BE2C (cell line): ENCODE measurements around the gene TRABD2B.

Source experiments
- DNase-seq: peaks from one replicate; pipeline ENCODE4 v3.0.0-alpha.2; 2020
- H3K27me3 ChIP-seq: fragments of 250-450 bp; sonication (Bioruptor Pico); 2 replicates; pipeline ENCODE4 v1.5.1; 2020; ENCODE audit warnings: mild to moderate bottlenecking
- H3K36me3 ChIP-seq: fragments of 250-450 bp; sonication (Bioruptor Pico); 2 replicates; pipeline ENCODE4 v1.5.1; 2020; ENCODE audit warnings: mild to moderate bottlenecking
- H3K4me1 ChIP-seq: fragments of 250-450 bp; sonication (Bioruptor Pico); 2 replicates; pipeline ENCODE4 v1.5.1; 2020
- H3K4me3 ChIP-seq: 2 replicates; pipeline ENCODE4 v1.5.1; 2011; ENCODE audit warnings: low read depth, low read length
- H3K9me3 ChIP-seq: fragments of 250-450 bp; sonication (Bioruptor Pico); 2 replicates; pipeline ENCODE4 v1.5.1; 2020
- TF ChIP-seq, protein P1 (sequence below): IDR thresholded peaks from 2 replicates; pipeline ENCODE4 v1.5.1; 2012; ENCODE audit warnings: mild to moderate bottlenecking, low read depth, low read length

Gene TRABD2B

DNA sequence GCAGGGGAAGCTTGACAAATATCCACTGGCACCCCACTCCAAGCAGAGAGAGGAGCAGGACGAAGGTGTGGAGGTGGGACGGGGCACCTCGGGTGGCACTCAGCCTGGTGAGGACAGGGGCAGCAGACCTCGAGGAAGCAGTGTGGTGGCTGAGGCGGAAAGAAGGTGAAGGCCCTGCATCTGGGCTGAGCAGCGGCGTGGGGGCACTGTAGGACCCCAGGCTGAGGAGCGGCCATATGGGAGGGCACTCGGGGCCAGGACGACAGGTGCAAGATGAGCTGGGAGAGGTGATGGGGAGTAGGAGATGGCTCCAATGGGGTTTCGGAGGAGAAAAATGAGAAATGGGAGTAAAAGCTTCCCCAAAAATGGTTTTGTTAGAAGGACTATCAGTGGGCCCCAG lies 224.9 kb downstream of the TRABD2B start:
- Histone ChIP-seq H3K36me3 (no peaks in the 10 kb centered on the region), H3K4me3 (no peak overlapping the region), H3K9me3 (no peaks in the 10 kb centered on the region), H3K4me1 (peaks cover 4% of the 10 kb centered on the region; the same call in 1 of the 2 replicates), H3K27me3 (no peaks in the 10 kb centered on the region)
- no peak for DNase-seq
- TF ChIP-seq, protein P1, sequence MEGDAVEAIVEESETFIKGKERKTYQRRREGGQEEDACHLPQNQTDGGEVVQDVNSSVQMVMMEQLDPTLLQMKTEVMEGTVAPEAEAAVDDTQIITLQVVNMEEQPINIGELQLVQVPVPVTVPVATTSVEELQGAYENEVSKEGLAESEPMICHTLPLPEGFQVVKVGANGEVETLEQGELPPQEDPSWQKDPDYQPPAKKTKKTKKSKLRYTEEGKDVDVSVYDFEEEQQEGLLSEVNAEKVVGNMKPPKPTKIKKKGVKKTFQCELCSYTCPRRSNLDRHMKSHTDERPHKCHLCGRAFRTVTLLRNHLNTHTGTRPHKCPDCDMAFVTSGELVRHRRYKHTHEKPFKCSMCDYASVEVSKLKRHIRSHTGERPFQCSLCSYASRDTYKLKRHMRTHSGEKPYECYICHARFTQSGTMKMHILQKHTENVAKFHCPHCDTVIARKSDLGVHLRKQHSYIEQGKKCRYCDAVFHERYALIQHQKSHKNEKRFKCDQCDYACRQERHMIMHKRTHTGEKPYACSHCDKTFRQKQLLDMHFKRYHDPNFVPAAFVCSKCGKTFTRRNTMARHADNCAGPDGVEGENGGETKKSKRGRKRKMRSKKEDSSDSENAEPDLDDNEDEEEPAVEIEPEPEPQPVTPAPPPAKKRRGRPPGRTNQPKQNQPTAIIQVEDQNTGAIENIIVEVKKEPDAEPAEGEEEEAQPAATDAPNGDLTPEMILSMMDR, result no peak

DNA sequence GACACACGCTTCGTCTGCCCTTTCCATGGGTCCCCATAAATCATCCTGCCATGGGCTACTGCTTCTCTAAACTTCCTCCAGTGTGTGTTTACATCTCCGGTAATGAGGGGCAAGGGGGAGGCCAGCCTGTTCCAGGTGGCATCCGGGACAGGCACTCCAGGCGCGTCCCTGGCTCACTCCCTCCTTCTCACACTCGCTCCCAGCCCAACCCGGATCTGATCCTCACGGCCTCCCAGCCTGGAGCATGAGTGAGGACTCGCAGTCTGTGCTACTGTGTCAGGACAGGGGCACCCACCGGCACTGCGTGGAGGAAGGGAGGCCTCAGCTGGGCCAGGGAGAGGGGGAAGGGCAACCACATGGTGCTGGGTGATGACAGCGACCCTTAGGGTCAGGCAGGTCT lies 225.4 kb downstream of the TRABD2B start:
- TF ChIP-seq, protein P1, result no peak
- peaks cover 4% of the 10 kb centered on the region; the same call in 1 of the 2 replicates for H3K4me1 ChIP-seq
- no peak overlapping the region for H3K4me3 ChIP-seq
- H3K9me3 ChIP-seq, result no peaks in the 10 kb centered on the region
- H3K36me3 ChIP-seq, result no peaks in the 10 kb centered on the region
- DNase-seq, result no peak
- H3K27me3 ChIP-seq, result no peaks in the 10 kb centered on the region

DNA sequence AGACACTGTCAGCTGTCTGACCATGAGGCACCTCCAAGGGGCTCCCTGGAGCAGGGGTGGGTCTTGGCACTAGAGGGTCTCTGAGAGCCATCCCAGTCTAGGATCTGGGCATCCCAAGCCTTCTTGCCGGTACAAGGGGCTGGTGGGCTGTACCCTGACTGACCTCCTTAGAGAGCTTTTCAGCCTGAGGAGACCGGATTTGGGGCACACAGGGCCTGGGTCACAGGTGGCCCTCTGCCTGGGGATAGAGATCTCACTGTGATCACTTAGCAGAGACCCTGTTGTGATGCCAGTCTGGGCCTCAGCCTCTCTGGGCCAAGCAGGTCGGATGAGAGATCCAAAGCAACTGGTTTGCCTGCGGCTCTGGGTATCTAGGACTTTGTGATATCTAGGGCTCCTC lies 227.2 kb downstream of the TRABD2B start:
- H3K4me1 ChIP-seq, result peaks cover 4% of the 10 kb centered on the region; the same call in 1 of the 2 replicates
- no peak overlapping the region for H3K4me3 ChIP-seq
- TF ChIP-seq, protein P1, result no peak
- no peaks in the 10 kb centered on the region for H3K9me3 ChIP-seq
- DNase-seq, result no peak
- H3K36me3 ChIP-seq, result no peaks in the 10 kb centered on the region
- no peaks in the 10 kb centered on the region for H3K27me3 ChIP-seq

DNA sequence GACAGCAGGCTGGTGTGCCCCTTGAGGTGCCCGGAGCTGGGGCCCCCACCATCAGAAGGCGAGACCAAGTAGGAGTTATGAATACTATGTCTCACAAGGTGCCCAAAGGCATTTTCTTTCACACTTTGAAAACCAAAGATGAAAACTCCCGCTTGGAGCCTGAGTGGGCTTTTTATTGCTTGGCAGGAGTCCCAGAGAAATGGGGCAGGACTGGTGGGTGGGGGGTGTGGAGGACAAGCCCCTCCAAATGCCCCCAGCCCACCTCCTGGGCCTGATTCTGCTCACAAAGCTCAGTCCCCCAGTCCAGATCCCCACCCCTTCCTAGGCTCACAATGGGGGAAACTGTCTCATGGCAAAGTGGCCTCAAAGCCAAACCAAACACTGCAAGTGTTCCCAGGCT lies 227.9 kb downstream of the TRABD2B start:
- no peaks in the 10 kb centered on the region for H3K27me3 ChIP-seq
- DNase-seq, result no peak
- H3K4me3 ChIP-seq, result no peak overlapping the region
- H3K4me1 ChIP-seq, result peaks cover 4% of the 10 kb centered on the region; the same call in 1 of the 2 replicates
- no peaks in the 10 kb centered on the region for H3K9me3 ChIP-seq
- H3K36me3 ChIP-seq, result no peaks in the 10 kb centered on the region
- TF ChIP-seq, protein P1, result no peak

DNA sequence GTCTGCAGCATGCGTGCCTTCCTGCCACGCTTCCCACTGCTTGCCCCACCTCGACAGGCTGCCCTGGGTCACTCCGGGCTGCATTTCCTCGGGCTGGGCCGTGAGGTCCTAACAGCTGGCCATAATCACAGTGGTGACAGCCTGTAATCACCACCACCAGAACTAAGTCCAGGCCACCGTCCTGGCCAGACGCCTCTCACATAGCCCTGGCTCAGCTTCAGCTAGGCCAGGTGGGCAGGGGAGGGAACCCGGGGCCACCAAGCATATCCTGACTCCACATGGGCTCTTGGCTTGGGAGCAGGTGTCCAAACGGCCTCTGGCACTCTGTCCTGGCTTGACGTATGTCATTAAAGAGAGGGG lies 229.5 kb downstream of the TRABD2B start:
- TF ChIP-seq, protein P1, result no peak
- Histone ChIP-seq H3K4me3 (no peak overlapping the region), H3K9me3 (no peaks in the 10 kb centered on the region), H3K4me1 (no peaks in the 10 kb centered on the region), H3K36me3 (no peaks in the 10 kb centered on the region), H3K27me3 (no peaks in the 10 kb centered on the region)
- DNase-seq, result no peak

DNA sequence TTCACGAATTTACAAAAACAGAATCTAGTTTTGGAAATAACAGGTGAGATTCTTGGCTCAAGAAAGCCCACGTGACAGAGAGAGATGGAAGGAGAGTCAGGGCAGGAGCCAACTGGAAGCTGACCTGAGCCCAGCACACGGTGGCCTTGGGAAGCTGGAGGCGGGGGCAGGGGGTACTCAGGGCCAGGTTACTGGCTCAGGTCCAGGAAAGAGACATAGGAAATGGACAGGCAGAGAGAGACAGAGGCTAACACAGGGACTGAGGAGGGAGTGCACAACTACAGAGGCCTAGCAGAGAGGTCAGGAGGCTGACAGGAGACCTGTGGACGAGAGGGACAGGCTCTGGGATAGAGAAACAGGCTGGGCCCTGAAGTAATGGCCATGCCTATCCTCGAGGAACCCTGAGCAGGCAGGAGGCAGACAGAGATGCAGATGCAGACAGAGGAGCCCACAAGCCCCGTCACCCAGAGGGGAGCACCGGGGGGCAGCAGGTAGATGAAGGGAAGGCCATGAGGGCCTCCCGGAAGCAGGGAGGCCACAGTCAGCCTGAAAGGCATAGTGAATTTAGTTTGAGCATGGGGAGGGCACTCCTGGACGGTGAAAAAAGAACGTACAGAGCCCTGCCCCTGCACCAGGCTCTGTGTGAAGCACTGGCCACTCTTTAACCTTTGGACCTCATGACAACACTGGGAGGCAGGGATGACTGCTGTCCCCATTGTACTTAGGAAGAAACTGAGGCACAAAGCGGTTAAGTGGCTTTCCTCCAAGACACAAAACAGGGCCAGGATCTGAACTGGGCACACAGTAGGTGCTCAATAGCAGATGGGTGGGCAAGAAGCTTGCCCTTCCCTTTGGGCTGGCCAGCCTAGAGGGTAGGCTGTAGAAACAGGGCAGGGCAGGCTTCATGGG lies 230.1 kb downstream of the TRABD2B start:
- no peaks in the 10 kb centered on the region for H3K4me1 ChIP-seq
- H3K36me3 ChIP-seq, result no peaks in the 10 kb centered on the region
- TF ChIP-seq, protein P1, result no peak
- H3K27me3 ChIP-seq, result no peaks in the 10 kb centered on the region
- DNase-seq, result no peak
- no peak overlapping the region for H3K4me3 ChIP-seq
- H3K9me3 ChIP-seq, result no peaks in the 10 kb centered on the region
